GM18505 (cell line): ENCODE measurements around the gene ABHD2.

Experiments
- ATAC-seq: cut with Tn5 transposase; IDR thresholded peaks from one replicate; pipeline ENCODE4 v1.9.1; 2021; ENCODE audit not compliant: unreplicated experiment
- POLR2A ChIP-seq: IDR thresholded peaks from 4 replicates; pipeline ENCODE4 v1.6.1; 2011; ENCODE audit warnings: borderline replicate concordance; ENCODE audit not compliant: insufficient read depth, insufficient read length; ENCODE audit errors: extremely low read depth

ABHD2 gene

GRCh38 chr15:89066280-89066679 is 22.0 kb upstream of the ABHD2 start:
- no peak for ATAC-seq
- TF ChIP-seq POLR2A = no peak

GRCh38 chr15:89067751-89068150 is 20.5 kb upstream of the ABHD2 start:
- no peak for TF ChIP-seq POLR2A
- no peak for ATAC-seq

GRCh38 chr15:89068325-89068784 is 19.9 kb upstream of the ABHD2 start:
- TF ChIP-seq POLR2A = no peak
- peak; percentile 86 for ATAC-seq

- TF ChIP-seq POLR2A = no peak
- no peak for ATAC-seq
Measured at GRCh38 chr15:89070197-89071124, 17.8 kb upstream of the ABHD2 start.

- TF ChIP-seq POLR2A = no peak
- ATAC-seq = no peak
Measured at GRCh38 chr15:89071471-89071870, 16.8 kb upstream of the ABHD2 start.

- TF ChIP-seq POLR2A = no peak
- no peak for ATAC-seq
Measured at GRCh38 chr15:89072277-89072869, 15.9 kb upstream of the ABHD2 start.

- no peak for ATAC-seq
- no peak for TF ChIP-seq POLR2A
Measured at GRCh38 chr15:89074402-89075012, 13.7 kb upstream of the ABHD2 start.

GRCh38 chr15:89075101-89075640 is 13.1 kb upstream of the ABHD2 start:
- no peak for TF ChIP-seq POLR2A
- ATAC-seq = no peak

- no peak for TF ChIP-seq POLR2A
- ATAC-seq = no peak
Measured at GRCh38 chr15:89075846-89076245, 12.4 kb upstream of the ABHD2 start.

GRCh38 chr15:89077750-89078149 is 10.5 kb upstream of the ABHD2 start:
- no peak for ATAC-seq
- TF ChIP-seq POLR2A = no peak

GRCh38 chr15:89078851-89079810 is 9.1 kb upstream of the ABHD2 start:
- no peak for ATAC-seq
- no peak for TF ChIP-seq POLR2A

- no peak for TF ChIP-seq POLR2A
- no peak for ATAC-seq
Measured at GRCh38 chr15:89081878-89082277, 6.4 kb upstream of the ABHD2 start.
